Skin of body (tissue), 2 donors: ENCODE results near the gene THSD7A. TPM values are rescaled to one million over a fixed set of nuclear protein-coding genes. Genes with fewer than 3 reads are reported as not detected.
A peak's percentile ranks its signal among the peaks of the same experiment; 100 is the strongest.

ENCODE experiments used
- DNase-seq: peaks from one replicate; lab custom pipeline; 2025; lab: John Stamatoyannopoulos, UW
- total RNA-seq: library from RNA; depleted of rRNA; stranded (reverse); fragments of >200 nt; gene quantifications from one replicate; pipeline ENCODE4 v1.2.3, GENCODE V29; 2014

The THSD7A gene
- total RNA-seq, 1 donor from 2014 or later: 6.9 TPM

DNA sequence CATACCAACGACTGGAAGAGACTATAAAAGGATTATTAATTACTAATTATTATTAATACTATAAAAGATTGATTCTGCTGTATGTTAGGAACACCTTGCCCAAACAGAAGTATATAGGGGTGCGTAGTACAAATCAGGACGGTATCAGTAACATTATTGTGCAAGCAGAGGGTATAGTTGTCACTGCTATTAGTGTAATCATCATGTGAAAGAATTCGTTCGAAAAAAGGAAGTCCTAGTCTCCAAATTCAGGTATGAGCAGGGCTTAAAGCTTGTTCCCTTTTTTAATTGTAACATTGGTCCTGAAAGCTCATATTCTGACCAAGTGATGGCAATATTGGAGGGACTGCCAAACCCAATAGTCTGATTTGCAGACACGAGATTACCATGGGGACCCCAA, 81.8 kb downstream of the THSD7A start:
- no peak for DNase-seq

DNA sequence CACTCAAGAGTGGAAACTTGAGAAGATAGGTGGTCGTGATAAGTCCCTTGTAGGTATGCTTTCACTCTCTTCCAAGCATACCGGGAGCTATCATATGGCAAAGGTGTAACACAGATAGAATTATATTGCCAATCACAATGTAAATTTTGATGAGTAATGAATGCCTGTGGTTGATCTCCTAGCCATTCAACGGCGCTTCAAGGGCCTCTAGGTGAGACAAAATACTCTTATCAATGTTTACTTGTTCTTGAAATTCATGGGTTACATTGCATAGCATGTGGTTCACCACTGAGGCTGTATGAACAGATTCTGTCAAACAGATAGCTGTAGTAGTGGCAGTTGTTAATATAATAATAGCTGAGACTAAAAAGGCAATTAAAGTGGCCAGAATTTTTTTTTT, 82.4 kb downstream of the THSD7A start:
- no peak for DNase-seq

DNA sequence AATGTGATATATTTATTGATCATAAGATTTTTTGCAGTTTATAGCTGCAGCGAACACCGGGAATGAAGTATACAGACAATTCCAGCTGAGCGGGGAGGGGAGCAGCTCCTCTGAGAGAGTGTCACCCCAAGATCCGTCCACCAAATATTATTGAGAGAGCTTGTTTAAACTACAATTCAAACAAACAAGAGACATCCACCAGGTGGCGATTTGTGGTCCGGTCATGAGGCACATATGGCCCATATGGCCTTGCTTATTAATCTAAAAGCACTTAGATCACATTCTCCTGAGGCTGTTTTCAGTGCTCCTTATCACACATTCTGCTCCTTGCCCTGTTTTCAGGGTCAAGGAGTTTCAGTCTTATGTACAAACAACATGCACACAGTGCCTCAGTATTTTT, 83.1 kb downstream of the THSD7A start:
- no peak for DNase-seq

DNA sequence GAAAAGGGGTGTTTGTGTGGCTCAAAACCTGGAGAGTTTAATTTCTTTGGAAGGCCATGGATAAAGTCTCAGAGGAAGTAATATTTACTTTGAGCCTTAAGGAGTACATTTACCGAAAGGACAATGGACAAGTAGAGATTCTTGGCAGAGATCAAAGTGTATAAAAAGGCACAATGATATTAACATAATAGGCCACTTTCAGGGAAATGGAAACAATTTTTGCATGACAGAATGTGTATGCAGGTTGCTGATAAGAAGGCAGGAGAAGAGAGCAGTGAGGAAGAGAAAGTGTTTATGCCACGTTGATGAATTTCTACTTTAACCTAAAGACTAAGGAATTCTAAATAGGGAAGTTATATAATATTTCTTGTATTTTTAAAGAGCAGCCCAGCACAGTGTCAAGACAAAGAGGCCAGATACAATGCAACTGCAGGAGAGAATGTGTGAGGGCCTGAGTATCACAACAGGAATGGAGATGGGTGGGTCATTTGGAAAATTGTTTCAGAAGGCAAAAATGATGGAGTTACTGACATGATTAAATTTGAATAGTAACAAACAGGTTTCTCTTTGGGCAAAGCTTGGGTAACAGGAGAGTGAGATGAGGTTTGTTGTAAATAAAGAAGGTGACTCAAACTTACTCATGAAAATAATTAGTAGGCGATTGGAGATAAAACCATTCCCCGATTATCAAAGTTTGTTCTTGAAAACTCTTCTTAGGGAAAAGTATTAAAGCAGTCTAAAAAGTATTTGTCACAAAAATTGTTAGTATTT, 84.1 kb downstream of the THSD7A start:
- DNase-seq: no peak

DNA sequence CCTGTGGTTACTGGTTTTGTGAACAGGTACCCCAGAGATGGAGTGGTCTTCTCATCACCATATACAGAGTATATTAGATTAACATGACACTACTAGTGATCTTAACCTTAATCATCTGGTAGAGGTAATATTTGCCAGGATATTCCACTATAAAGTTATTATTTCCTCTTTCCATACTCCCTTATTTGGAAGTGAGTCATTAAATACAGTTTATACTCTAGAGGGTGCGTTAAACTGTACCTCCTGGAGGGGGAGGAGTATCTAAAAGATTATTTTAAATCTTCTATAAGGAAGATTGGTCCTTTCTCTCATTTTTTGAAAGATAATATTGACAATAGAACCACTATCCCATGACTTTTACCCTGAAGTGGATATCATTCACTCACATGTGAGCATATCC, 85.4 kb downstream of the THSD7A start:
- DNase-seq: no peak

DNA sequence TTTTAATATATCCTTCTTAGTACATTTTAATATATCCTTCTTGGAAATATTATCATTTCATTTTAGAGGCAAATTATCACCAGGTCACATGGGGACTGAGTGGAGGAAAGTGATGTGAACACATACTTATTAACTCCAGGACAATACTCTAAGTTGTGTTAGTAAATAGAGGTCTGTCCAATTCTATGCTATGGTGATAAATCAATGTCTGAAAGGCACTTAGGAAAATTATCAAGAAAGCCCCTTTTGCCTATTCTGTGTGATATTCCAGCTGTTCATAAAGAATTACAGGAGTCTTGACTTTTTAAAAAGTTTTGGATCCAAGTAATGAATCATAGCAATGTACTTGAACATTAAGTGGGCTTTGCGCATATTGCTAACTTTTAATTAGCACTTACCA, 88.5 kb downstream of the THSD7A start:
- DNase-seq: no peak

DNA sequence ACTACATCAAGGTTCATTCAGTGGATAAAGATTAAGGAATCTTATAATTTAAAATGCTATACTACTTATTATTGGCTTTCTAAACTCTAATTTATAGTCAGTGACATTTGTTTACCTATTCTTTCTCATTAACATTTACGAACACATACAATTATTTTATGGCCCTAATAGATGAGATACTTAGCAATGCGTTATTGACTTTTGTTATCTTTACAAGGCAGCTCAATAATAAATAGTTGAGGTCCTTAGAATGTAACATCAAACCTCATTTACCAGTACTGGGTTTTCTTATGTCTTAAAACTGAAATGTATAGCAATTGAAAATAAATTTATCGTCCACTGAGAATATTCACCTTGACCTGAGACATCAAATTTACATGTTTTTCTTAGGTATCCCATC, 89.0 kb downstream of the THSD7A start:
- no peak for DNase-seq

DNA sequence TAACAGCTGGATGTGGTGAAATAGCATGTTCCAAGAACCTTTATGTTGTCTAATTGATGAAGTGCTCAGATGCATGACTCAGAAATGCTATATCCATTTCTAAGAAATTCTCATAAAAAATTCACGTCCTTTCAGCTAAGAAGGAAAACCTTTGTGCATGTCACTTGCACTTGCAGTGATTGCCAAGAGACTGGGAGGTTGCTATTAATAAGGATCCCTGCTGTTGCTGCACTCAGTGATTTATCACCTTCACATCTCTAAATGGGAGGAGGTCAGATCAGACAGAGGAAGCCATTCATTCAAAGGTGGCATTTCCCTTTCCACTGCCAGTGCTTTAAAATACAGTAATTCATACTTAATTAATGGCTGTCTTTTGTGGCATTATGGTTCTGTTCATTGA, 89.5 kb downstream of the THSD7A start:
- no peak for DNase-seq

DNA sequence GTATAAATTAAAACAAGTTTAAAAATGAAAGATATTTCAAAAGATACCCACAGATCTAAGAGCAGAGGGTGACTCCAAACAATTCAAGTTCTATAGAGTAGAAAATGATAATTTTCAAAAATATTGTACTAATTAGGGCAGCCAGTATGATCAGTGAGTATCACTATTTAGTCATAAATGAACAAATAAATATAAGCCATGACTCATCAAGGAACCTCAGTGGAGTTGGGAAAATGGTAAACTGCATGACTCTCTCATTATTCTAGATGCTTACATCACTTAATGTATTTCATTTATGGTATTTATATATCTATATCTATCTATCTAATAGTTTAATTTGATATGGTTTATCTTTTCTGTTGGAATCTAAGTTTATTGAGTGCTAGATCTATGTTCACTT, 94.3 kb downstream of the THSD7A start:
- no peak for DNase-seq

DNA sequence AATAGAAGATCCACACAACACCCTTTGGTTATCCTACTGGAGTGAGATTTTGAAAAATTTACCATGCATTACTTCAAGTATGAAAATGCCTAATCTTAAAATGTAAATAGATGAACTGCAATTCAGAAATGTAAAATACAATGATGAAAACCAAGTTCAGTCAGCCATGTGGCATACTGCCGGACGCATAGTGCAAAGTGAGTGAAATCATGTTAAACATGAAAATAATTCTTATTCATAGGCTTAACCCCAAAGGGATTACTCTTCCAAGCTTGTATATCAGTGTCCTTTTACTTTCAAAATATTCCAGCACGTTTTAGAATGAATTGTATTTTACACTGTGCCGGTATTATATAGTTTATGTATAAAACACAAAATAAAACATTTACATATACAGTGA, 99.8 kb downstream of the THSD7A start:
- DNase-seq: no peak

DNA sequence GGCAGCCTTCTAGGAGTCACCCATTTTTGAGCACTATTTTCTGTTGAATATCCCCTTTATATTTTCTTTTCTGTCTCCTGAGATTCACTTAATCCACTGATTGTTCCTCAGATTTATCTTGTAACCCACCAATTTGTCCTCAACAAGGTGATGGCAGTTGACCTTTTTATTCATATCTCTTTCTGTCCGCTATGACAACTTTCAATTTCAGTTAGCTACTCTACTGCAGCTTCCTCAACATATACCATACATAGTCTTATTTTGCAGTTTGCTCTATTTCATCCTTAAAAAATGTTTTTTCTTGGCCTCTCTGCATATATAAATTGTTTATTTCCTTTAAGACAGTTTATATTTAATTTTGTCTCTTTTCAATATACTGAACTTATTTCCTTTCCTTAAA, 101.3 kb downstream of the THSD7A start:
- DNase-seq: no peak

DNA sequence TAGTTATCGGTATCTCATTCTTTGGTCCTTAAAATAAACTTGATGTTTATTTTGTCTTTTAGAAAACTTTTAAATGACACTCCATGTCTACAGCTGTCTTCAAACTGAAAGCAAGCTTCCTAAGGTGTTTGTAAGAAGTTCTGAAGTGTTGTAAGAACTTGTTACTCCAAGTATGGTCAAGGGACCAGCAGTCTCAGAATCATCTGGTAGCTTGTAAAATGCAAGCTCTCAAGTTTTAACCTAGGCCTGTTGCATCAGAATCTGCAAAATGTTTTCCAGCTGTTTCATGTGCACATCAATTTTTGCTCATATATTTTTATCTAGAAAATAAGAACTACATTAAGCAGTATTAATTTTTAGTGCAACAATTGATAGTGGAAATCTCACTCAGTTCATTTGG, 104.1 kb downstream of the THSD7A start:
- peak; percentile 10 for DNase-seq

DNA sequence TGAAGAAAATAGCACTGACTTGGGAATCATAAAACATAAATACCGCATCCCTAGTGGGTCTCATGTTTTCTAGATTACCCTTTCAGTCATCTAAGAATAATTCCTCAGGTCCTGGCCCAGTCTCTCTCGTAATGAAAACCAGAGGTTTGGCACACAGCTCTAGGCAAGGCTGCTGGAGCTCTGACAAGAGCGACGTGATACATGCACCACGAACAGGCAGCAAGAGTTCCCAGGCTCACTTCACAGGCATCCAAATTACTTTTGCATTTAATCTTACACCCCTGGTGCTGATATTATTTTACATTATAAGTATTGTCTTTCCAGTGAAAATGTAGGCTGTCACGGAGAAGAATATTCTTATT, 105.2 kb downstream of the THSD7A start:
- peak; percentile 86 for DNase-seq

DNA sequence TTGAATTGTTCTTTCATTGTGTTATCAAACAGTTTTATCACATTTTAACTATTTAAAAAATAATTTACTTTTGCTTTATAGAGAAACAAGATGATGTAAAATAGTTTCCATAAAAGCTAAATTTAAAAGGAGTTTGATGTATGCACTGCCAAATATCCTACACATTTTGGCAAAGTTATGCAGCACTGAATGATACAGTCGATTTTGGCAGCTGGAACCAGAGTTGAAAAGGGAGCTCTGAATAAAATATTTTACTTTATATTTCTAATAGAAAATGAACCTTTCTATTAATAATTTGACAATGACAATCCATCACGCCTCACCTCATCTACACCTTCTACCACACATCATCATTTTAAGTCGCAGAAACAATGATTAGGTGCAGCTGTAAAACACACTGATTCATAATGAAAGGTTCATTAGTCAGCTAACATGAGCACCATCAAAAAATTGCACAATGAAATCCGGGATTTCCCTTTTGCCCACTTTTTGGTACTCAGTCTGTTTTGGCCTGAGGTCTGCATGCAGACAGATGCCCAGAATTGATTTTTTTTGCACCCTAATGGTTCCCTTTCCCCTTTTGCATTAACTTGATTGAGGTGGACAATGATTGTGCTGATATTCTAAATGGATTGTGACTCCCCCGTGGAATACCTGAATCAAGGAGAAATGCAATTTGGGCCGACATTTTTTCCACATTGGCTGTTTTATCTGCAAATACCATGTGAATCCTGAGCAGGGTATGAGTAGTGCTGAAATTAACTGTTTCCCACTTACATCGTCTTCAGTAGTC, 105.8 kb downstream of the THSD7A start:
- peak; percentile 67 for DNase-seq

DNA sequence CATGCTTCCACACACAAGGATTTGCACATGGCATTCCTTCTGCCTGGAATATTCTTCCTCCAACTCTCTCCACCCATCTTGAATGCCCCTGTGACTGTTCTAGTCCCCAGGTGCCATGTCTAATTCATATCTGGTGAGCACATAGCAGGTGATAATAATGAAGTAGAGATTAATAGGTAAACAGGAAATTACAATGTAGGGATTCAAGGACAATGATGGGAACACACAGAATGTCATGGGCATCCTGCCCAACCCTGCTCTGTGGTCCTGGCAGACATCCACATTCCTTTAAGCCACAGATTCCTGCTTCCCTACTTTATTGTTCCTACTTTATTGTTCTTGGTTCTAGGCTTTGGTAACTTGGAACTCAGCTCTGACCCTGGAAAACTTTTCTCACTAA, 115.8 kb downstream of the THSD7A start:
- DNase-seq: no peak

DNA sequence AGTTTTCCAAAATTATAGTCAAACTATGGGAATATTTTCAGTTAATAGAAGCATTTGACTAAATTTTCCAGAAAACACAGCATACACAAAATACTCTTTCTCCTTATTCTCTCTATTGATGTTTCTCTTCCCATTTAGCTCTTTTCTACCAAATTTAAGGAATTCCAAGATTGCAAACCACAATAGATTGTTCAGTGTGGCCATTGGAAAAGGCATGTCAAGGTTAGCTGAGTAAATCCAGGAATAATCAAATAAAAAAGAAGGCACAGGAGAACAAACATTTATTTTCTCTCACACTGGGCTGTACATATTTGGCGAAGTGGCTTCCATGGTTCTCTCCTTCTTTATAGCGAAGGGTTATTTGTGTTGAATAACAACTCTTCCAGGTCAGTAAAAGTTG, 117.3 kb downstream of the THSD7A start:
- DNase-seq: no peak

DNA sequence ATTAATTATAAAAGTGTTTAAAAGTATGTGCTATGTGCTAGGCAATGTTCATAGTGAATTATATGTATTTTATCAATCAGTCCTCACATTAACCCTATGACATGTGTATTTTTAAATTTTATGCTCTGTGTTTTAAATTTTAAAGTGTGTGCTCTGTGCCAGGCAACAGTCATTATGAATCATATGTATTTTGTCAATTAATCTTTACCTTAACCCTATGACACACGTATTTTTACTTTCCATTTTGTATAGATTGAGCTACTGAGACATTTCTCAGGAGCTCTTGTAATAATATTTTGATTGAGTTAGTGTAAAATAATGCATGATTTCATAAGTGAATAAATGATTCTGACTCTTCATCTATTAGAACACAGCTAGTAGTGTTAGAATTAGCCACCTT, 117.8 kb downstream of the THSD7A start:
- DNase-seq: no peak

DNA sequence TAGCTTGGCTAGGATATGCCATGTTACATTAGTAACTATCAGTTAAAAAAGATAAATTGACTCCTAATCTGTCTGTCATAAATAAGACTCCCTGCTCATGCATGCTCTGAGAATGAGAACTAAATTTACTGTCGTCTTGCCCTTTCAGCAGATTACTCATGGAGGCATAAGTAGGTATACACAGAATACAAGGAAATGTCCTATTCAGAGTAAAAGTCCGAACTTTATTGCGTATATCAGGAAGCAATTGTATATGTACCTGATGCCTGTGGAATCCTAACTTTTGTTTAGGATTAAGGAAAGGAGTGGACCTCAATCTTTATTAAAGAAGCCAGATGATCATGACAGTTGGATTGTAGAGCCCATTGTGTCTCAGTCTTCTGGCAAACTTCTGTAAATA, 118.6 kb downstream of the THSD7A start:
- no peak for DNase-seq

DNA sequence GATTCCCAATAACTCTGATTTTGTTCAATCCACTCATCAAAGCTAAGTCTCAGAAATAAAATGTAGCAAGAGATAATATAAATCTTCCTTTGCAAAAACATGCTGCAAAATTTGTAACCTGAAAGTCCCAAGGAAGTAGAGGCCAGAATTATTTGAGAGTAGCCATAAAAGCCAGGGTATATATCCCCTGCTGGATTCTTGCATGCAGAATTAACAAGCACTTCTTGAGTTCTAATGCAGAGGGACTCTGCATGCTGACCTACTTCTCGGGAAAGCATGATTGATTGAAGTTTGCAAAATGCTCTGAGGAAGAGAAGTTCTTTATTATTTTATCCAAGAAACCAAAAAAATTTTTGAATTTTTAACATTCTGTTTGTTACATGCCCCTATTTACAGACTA, 121.6 kb downstream of the THSD7A start:
- no peak for DNase-seq

DNA sequence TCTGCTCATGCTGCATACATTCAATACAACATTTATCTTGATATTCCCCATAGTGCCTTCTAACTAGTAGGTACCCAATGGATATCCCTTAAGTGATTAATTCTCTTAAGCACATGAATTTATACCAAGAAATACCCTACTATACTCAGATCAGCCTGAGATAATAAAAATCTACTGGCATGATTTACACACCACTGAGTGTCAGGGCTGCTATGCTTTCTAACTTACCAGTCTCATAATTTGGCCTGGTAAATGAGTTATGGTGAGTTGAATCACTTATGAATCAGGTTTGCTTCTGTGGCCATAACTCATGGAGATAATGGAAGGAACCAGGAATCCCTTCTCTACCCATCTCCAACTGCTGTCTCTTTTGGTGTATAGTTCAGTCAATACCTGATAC, 122.8 kb downstream of the THSD7A start:
- DNase-seq: no peak

DNA sequence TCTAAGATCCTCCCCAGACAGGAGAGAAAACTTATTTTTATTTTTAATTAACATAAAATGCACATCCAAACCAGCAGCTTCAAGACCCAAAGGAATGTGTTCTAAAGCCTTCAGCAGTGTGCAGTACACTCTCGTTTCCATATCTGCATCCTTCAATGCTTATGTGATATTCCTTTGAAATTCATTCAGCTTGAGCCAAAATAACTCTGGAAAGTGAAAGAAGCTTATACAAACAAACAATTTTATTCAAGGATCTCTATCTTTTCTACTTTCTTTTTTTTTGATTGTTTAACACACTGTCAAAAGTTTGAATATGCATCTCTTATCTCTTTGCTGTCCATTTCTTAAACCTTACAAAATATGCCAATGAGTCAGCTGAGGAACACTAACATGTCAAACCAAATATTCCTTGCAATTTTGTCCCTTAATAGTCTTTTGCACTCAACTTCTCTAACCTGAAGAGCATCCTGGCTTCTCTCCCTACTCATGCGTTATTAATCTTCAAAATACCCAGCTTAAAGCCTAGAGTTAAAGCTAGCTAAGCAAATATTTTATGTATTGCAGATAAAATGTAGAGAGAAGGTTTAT, 124.3 kb downstream of the THSD7A start:
- DNase-seq: no peak

DNA sequence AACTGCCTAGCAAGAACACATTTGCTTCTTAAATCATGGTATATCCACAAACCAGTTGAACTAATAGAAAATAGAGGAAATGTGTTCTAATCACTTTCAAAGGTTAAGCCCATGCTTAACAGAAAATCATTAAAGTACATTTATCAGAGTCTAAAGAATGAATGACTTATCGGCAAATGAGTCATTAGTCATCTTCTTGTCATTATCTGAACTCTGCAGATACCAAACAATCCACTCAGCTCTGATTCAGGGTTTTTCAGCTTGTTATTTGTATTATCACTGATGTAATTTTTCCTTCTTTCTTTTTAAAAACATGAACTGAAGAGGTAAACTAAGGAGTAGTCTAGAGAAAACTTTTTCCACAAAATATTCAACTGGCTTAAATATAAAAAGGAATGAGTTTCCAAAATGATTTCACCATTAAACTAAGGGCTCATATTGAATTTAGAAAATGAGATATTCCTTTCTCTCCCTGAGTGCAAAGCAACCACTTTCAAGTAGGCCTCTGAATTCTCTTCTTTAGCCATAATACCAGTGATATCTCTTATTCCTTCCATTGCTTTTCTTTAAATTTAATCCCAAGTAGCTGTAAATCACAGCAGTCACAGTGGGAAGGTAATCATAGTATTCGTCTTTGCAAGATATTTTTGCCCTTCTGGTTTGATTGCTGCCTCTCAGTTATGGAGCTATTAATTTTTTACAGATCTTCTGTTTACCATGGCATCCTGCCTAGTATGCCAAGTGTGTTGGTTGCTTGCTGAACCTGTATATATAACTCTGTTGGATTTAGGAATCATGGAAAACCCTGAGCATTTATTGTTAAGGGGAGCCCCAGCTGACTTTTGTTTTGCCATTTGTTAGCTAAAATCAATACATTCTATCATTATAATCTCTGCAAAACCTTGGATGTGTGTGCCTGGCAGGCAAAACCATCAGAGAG, 125.1 kb downstream of the THSD7A start:
- DNase-seq: no peak
